Kidney glomerular epithelial cell (primary cell): ENCODE results near the gene DVL1.
A peak's percentile ranks its signal among the peaks of the same experiment; 100 is the strongest.

ENCODE experiments used
- DNase-seq: peaks from one replicate; lab custom pipeline; 2025; lab: John Stamatoyannopoulos, UW

The DVL1 gene

GRCh38 chr1:1296070-1297061 lies 52.9 kb downstream of the DVL1 start:
- DNase-seq = no peak

GRCh38 chr1:1295154-1295923 lies 53.9 kb downstream of the DVL1 start:
- DNase-seq = no peak

GRCh38 chr1:1294250-1294890 lies 54.8 kb downstream of the DVL1 start:
- DNase-seq = no peak

GRCh38 chr1:1293263-1294249 lies 55.7 kb downstream of the DVL1 start:
- DNase-seq = no peak

GRCh38 chr1:1292851-1293250 lies 56.4 kb downstream of the DVL1 start:
- DNase-seq = no peak

GRCh38 chr1:1292442-1292779 lies 56.8 kb downstream of the DVL1 start:
- DNase-seq = no peak

- peak; percentile 73 for DNase-seq
Measured at GRCh38 chr1:1291548-1292441, 57.4 kb downstream of the DVL1 start.

- peak; percentile 19 for DNase-seq
Measured at GRCh38 chr1:1291023-1291528, 58.1 kb downstream of the DVL1 start.

- DNase-seq = peak; percentile 18
Measured at GRCh38 chr1:1290238-1290731, 58.9 kb downstream of the DVL1 start.

GRCh38 chr1:1287288-1288110 lies 61.7 kb downstream of the DVL1 start:
- DNase-seq = no peak

- DNase-seq = no peak
Measured at GRCh38 chr1:1286313-1287261, 62.6 kb downstream of the DVL1 start.

GRCh38 chr1:1285611-1286311 lies 63.5 kb downstream of the DVL1 start:
- no peak for DNase-seq
